Neural progenitor cell (in vitro differentiated cells): ENCODE measurements around the gene CIROP.

ENCODE experiments used
- CTCF ChIP-seq: fragments of 200-600 bp; sonication (generic); IDR thresholded peaks from 2 replicates; pipeline ENCODE4 v1.5.1; 2017; ENCODE audit warnings: antibody characterized with exemption, mild to moderate bottlenecking
- EZH2 ChIP-seq: fragments of 200-600 bp; sonication (generic); IDR thresholded peaks from 2 replicates; pipeline ENCODE4 v1.6.1; 2017; ENCODE audit warnings: antibody characterized with exemption, mild to moderate bottlenecking, moderate library complexity

- TF ChIP-seq EZH2 (no peak), CTCF (no peak)
Measured at GRCh38 chr14:23055147-23055550, 49.6 kb downstream of the CIROP start.
